Gastroesophageal sphincter (tissue), 3 donors: ENCODE results near the gene UPP1.

Source experiments
- POLR2A ChIP-seq, 2 donors: fragments of 450-650 bp; IDR thresholded peaks; one replicate each; pipeline ENCODE4 v1.6.1; 2017; ENCODE audit warnings: antibody characterized with exemption in 2 of 2, mild to moderate bottlenecking in 2 of 2, moderate library complexity in 1 of 2
- POLR2AphosphoS5 ChIP-seq: sonication (generic); formaldehyde crosslinking; IDR thresholded peaks from one replicate; pipeline ENCODE4 v1.6.1; 2017; ENCODE audit warnings: antibody characterized with exemption
- TF ChIP-seq, protein P1 (sequence below), 4 experiments: fragments of 200-600 bp in 2 of 4; fragments of 450-650 bp in 2 of 4; sonication (generic) in 1 of 4; IDR thresholded peaks; one replicate each; pipeline ENCODE4 v1.5.1; 2017 to 2019; ENCODE audit warnings: antibody characterized with exemption in 4 of 4, mild to moderate bottlenecking in 2 of 4, moderate library complexity in 2 of 4

DNA sequence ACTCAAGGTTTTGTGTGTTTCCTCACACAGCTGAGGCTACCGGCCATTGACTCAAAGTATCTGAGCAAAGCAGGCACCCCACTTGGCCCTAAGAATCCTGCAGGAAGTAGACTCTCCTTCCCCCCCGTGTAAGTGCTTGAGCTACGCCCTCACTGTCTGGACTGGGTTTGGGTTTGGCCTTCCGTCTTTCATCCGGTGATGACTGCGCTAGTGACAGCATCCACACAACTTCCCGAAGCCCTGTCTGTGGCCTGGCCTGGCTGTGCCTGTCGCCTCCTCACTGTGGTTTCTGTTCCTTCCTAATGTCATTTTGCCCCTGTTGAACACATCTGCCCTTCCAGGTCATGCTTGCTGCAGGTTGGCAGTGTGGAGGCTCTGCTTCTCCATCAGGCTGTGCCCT lies 39.2 kb upstream of the UPP1 start:
- TF ChIP-seq, protein P1, sequence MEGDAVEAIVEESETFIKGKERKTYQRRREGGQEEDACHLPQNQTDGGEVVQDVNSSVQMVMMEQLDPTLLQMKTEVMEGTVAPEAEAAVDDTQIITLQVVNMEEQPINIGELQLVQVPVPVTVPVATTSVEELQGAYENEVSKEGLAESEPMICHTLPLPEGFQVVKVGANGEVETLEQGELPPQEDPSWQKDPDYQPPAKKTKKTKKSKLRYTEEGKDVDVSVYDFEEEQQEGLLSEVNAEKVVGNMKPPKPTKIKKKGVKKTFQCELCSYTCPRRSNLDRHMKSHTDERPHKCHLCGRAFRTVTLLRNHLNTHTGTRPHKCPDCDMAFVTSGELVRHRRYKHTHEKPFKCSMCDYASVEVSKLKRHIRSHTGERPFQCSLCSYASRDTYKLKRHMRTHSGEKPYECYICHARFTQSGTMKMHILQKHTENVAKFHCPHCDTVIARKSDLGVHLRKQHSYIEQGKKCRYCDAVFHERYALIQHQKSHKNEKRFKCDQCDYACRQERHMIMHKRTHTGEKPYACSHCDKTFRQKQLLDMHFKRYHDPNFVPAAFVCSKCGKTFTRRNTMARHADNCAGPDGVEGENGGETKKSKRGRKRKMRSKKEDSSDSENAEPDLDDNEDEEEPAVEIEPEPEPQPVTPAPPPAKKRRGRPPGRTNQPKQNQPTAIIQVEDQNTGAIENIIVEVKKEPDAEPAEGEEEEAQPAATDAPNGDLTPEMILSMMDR (IDR thresholded peaks at IDR 0.05): no peak
- TF ChIP-seq POLR2AphosphoS5: no peak
- TF ChIP-seq POLR2A (IDR thresholded peaks at IDR 0.05): no peak
